HT-29 (cell line): ENCODE results near the gene DHX38. TPM values are rescaled to one million over a fixed set of nuclear protein-coding genes. Genes with fewer than 3 reads are reported as not detected.
A peak's percentile ranks its signal among the peaks of the same experiment; 100 is the strongest.

ENCODE experiments used
- DNase-seq: peaks from one replicate; pipeline ENCODE4 v3.0.0-alpha.2; 2015; ENCODE audit warnings: low spot score
- total RNA-seq: library from RNA; depleted of rRNA; stranded (reverse); fragments of >200 nt; shearing (Covaris generic); gene quantifications from 2 replicates; pipeline ENCODE4 v1.2.3, GENCODE V29; 2014

The DHX38 gene
- total RNA-seq, 1 experiment from 2014 or later: 45.2 TPM

DNA sequence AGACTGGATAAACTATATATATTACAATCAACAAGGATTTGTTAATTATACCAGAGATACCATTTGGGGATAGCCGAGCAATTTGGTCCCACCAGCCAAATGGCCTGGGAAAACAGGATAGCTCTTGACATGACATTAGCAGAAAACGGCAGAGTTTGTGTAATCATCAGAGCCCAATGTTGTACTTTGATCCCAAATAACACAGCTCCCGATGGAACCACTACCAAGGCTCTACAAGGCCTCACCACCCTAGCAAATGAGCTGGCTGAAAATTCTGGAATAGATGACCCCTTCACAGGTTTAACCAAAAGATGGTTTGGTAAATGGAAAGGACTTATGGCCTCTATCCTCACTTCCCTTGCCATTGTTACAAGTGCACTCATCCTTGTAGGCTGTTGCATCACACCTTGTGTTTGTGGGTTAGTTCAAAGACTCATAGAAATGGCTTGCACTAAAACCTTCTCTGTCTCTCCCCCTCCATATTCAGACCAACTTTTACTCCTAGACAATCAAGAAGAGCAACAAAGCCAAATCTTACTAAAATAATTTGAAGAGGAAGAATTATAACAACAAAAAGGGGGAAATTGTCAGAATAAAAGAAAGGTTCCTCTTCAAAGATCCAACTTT is 9.8 kb upstream of the DHX38 start:
- DNase-seq: no peak

DNA sequence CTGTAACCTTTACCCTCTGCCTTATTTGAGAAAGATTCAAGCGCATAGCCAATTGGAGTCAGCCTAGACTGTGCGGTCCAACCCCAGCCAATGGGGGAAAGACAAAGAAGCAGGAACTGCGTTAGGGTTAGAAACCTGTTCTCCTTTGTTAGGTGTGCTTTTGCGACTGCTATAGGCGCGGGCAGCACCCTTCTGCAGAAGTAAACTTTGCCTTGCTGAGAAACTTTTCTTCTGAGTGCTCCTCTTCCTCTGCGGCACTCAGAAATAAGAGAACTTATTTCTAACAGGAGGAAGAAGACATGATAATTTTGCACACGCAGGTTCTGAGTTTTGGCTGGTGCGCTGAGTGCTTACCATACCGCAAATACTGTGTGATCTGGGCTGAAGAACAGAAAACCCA is 9.2 kb upstream of the DHX38 start:
- no peak for DNase-seq

DNA sequence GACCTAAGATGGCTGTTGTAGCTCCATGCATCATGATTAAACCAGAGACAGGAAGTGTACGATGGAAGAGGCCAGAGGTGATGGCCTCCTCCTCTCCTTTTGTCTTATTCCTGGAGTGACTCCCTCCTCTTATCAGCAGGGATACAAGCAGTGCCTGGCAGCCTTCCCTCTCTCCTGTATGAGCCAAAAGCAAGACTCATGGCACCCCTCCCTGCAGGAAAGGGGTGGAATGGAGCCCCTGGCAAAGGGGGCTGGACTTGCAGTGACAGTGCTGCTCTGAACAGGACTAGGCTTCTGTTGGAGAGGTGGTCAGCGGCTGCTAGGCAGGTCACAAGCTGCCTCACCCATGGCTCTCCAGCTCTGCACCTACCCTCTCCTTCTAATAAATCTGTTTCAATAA is 8.6 kb upstream of the DHX38 start:
- no peak for DNase-seq

DNA sequence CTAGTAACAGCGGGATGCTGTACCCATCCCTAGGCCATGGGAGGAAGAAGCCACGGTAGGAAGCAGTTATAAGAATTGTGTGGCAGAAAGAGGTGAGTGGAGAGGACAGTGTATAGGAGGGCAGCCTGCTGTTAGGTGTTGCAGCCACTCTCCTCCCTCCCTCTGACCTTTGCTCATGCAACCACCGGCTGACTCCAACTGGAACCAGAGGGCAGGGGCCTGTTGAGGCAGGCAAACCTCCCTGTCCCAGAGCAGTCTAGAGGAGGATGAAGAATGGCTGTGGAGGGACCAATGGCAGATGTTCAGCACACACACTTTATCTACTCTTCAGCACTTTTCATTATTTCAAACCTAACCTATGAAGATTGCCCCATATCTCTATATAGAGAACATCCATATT is 2.4 kb upstream of the DHX38 start:
- no peak for DNase-seq

DNA sequence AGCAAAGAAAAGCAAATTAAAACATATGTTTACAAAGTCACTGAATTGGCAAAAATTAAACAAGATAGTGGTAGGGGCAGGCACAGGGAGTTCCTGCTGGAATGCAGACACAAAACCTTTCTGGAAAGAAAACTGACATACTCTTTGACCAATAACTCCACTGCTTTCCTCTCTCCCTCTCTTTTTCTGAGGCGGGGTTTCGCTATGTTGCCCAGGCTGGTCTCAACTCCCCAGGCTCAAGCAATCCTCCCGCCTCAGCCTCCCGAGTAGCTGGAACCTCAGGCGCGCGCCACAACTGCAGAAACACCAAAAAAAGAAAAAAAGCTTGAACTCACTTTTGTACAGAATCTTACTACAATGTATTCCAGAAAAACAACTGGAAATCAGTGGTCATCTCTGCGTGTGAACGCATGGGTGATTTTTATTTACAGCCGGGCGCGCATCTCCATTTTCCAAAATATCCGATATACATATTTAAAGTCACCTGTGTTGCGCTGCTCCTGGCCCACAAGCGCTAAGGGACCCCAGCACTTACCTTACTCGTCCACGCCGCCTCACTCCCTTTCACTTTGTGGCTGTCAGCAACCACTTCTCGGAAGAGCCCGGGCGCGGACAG is 707 bp upstream of the DHX38 start:
- peak; percentile 31 for DNase-seq

DNA sequence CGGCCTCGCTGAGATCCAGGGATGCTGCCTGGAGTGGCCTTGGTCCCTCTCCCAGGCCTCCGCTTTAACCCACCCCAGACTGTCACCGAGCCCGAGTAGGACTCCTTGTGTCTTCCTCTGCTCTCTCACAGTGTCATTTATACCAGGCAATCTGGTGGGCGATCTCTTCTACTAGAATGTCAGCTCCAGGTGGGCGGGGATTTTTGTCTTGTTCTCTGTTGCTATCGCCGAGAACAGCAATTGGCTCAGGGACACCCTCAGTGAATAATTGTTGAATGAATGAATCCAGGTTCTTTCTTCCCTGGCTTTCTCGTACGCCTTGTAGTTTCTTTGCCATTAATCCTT is 591 bp downstream of the DHX38 start:
- no peak for DNase-seq

DNA sequence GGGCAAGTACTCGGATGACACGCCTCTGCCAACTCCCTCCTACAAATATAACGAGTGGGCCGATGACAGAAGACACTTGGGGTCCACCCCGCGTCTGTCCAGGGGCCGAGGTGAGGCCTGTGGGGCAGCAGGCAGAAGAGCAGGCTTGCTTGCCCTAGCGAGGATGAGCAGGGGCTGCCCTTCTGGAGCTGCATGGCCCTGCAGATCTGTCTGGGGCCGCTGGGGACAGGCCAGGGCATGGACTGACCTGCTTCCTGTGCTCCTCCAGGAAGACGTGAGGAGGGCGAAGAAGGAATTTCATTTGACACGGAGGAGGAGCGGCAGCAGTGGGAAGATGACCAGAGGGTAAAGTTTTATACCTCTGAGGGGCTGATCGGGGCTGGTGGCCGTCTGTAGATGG is 5.3 kb downstream of the DHX38 start:
- no peak for DNase-seq

DNA sequence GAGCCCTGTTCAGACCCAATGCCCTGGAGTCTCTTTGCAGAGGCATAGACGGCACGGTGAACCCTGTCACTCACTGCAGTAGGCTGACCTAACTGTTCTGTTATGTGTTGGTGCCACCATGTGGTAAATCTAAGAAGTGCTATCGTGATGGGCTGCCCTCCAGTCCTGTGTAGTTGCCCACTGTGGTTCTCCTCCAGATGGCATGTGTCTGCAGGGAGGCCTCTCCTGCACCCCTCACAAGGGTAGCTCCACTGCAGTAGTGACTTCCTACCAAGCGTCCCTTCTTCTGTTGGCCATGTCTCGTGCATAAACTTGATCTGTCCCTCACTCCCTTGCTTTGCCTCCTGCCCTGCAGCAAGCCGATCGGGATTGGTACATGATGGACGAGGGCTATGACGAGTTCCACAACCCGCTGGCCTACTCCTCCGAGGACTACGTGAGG is 5.8 kb downstream of the DHX38 start:
- peak; percentile 81 for DNase-seq

DNA sequence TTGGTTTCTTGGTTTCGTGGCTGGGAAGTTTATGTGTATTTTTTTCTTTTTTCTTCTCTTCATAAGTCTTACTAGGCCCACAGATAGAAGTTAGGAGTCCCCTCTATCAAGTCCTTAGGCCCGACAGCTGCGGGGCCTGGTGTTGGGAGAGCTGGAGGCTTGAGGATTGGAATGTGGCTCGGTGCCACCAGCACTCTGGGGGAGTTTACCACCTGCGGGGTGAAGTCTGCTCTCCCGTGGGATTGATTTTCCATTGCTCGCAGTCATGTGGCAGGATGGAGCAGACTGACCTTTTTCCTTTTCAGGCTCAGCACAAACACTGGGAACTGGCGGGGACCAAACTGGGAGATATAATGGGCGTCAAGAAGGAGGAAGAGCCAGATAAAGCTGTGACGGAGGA is 7.5 kb downstream of the DHX38 start:
- no peak for DNase-seq

DNA sequence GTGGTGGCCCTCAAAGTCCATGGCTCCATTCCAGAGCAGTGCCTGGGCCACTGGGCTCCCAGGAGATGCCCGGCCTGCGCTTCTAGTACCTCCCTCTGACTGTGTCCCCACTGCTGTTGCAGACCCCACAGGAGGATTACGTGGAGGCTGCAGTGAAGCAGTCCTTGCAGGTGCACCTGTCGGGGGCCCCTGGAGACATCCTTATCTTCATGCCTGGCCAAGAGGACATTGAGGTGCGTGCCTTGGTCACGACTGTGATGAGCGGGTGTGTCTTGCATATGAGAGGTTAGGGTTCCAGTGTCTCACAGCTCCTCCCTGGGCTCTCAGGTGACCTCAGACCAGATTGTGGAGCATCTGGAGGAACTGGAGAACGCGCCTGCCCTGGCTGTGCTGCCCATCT is 11.3 kb downstream of the DHX38 start:
- DNase-seq: no peak

DNA sequence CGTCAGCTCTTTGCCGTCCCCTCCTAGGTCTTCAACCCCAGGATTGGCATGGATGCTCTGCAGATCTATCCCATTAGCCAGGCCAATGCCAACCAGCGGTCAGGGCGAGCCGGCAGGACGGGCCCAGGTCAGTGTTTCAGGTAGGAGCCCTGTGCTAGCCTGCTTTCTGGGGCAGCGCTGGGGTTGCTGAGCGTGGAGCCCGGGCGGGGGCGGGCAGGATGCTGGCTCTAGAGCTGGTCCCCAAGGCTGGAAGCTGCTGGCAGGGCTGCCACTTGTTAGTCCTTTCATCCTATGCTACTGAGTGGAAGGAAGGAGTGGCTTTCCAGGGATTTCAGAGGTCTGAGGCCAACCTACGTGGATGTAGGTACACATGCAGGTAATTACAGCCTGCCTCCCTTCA is 12.3 kb downstream of the DHX38 start:
- DNase-seq: no peak

DNA sequence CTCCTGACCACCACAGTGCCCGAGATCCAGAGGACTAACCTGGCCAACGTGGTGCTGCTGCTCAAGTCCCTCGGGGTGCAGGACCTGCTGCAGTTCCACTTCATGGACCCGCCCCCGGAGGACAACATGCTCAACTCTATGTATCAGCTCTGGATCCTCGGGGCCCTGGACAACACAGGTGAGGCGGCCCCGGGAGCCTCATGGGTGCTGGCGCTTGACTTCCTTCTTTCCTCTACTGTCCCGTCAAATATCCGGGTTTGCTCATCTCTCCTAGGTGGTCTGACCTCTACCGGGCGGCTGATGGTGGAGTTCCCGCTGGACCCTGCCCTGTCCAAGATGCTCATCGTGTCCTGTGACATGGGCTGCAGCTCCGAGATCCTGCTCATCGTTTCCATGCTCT is 13.7 kb downstream of the DHX38 start:
- DNase-seq: no peak

DNA sequence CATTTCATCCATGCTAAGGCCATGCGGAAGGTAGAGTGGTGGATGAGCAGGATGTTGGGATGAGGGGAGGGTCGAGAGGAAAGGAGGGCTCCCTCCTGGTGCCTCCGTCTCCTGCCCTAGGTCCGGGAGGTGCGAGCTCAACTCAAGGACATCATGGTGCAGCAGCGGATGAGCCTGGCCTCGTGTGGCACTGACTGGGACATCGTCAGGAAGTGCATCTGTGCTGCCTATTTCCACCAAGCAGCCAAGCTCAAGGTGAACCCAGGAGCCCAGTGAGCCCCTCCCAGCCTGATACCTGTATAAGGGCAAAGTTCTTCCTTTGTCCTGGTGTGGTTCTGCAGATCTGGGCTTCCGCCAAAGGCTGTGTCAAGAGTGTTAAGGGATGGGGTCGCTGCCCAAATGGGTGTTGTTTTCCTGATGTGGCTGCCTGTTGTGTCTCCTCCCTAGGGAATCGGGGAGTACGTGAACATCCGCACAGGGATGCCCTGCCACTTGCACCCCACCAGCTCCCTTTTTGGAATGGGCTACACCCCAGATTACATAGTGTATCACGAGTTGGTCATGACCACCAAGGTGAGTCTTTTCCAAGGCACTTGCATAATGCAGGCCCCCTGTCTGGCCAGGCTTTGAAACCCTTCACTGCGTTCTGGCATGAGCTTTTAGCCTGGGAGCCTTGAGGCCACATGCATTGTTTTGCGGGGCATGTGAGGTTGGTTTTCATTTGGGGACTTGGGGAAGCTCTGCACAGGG is 14.9 kb downstream of the DHX38 start:
- DNase-seq: no peak

DNA sequence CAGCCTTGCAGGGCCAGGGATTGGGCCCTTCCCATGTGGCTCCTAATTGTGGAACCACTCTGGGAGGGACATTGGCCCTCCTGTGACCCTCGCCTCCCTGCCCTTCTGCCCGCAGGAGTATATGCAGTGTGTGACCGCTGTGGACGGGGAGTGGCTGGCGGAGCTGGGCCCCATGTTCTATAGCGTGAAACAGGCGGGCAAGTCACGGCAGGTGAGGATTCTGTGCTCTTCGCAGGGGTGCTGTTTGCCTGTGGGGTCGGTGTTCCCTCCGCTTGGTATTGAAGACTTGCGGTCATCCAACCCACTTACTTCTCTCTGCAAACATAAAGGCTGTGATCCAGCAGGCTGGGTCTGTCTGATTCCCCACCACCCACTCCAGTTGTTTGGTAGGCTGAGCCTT is 15.7 kb downstream of the DHX38 start:
- no peak for DNase-seq

DNA sequence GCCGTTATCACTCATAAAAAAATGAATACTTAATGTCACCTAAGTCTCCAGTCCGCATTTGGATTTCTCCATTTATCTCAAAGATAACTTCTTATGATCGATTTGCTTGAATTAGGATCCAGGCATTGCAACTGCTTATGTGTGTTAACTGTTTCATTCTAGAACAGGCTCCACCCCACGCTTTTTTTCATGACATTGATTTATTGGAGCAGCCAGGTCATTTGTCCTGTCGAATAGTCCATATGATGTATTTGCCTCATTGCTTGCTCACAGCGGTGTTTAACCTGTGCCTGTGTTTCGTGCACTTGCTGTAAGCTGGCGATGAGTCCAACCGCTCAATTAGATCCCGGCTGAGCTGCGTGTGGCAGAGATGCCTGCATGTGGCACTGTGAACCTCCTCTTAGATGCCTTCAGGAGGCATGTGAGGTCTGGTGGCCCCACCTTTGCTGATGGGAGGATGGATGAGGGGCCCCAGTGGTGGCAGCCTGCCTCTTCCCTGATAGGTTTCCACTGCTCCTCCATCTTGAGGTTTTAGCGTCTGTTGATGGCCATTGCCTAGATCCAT is 16.4 kb downstream of the DHX38 start:
- no peak for DNase-seq

DNA sequence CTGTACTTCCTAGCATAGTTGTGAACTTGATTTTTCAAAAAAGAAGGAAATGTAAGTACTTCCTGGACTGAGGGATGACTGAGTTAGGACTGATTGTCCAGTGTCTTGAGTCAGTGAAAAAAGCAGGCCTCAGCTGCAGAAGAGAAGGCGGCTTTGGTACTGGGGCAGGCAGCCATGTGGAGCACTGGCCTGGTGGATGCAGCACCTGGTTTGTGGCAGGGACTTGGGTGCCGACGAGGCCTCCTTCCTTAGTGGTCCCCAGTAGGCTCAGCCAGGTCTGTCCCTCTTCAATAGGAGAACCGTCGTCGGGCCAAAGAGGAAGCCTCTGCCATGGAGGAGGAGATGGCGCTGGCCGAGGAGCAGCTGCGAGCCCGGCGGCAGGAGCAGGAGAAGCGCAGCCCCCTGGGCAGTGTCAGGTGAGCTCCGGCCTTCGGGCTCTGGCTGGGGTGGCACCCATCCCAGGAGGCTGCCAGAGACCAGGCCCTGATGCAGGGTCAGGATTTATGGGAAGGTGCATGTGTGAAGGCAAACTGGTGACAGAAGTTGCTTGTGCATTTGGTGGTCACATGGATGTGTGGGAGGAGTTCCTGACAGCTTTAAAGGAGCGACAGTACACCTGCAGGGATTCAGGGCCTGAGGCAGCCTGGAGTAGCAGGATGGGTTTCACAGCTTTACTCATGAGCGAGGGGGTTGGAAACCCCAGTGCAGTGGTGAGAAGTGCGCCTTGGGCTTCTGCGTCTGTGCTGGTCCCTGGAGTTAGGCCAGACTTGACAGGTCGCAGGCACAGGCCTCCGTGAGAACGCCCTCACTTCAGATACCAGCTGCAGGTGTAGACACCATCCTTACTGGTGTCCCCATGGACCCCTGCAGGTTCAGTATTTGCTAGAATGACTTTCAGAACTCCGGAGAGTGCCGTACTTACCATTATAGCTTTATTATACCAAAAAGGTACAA is 17.3 kb downstream of the DHX38 start:
- no peak for DNase-seq

DNA sequence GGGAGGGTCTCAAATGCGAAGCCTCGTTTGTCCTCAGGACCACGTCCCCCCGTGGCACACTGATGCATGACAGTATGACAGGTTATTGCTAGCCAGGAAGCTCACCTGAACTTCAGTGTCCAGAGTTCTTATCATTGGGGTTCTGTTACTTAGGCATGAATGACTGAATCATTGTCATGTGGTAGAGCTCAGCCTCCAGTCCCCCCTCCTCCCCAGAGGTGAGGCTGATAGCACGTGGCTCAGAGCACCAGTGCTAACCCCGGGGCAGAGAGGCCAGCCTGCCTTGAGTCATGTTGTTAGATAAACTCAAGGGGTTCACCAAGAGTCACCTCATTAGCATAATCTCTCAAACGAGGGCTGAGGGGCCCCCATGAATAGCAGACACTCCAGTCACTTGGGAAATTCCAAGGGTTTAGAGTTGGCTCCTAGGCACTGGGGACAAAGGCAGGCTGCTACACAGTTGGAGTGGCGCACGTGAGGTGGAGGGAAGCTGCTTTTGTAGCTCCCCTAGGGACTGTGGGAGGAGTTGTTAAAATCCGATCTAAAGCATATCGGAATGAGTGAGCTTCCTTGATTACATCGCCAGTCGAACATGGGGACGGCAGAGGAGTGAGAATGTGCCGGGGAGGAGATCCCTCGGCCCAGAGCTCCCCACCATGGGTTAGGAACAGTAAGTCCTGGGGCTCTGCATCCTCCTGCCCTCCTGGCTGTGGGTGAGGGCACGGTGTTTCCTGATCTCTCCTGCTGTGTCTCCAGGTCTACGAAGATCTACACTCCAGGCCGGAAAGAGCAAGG is 18.2 kb downstream of the DHX38 start:
- DNase-seq: no peak

DNA sequence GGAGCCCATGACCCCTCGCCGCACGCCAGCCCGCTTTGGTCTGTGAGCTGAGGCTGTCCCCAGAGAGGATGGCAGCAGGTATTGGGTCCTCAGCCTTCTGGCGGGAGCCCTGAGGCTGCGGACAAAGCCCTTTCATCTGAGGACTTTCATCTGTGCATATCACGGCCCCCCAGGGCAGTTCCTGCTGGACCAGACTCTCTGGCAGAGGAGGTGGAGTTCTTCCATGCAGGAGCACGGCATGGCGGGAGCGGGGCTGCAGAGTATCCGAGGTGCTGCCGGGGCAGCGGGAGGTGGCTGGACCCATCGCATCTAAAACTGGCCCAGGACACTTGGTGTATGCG is 18.8 kb downstream of the DHX38 start:
- no peak for DNase-seq

DNA sequence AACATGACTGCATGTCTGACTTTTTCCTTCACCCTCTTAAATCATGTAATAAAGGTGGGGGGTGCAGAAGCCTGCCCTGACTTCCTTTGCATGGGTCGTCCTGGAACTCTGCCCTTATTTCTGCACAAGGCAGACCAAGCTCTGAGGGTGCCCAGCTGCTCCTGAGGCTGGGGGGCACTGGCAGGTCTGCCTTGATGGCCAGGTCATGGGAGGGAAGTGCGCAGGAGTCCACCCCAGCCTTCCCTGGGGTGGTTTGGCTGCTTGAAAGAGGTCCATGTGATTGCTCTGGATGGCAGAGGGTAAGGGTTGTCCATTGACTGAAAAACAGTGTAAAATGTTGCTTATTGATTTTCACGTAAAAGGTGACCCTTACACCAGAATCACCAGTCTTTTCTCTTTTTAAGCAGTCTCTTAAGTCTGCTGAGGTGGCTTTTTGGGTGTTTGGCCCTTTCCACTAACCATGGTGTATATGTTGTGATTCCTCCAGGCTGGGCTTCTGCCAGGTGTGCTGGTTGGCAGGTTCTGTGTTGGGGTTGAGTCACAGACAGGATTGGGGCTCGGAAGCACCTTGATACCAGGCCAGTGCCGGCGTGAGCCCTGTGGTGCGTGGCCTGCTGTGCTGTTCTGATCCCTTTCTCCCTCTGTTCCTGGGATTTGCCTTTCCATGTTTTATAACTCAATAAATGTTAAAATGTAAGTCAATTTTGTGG is 19.4 kb downstream of the DHX38 start:
- no peak for DNase-seq

DNA sequence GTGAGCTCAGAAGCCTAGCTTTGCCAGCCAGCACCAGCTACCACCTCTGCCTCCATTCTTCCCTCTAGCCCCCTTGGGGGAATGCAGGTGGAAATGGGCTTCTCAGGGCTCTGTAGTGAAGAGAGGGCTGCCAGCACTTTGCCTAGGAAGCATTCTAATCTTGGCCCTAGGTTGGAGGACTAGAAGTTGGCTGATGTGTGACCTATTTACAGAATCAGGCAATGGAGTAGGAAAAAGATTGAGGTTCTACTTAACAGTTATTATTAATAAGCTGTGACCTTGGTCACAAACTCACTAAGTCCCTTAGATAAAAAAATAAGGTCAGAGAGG is 19.9 kb downstream of the DHX38 start:
- DNase-seq: no peak

DNA sequence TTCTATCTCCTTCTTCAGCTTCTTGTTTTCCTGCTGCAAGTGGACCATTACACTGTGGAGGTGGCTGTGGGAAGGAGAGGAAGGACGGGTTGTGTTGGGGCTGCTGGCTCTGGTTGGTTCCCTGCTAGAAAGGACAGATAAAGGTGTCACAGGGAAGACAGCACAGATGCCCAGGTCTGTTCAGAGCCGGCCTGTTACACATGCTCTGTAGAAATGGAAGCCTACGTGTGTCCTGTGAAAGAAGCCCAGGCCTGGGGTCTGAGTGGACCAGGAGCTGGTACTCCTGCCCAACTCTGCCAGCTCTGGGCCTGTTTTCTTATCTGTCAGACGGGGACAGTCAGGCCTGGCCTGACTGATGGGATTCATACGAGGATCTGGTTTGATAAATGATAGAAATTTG is 26.4 kb downstream of the DHX38 start:
- DNase-seq: no peak
